HEK293T (cell line): ENCODE measurements around the gene LNX2.

Source experiments
- ARNT ChIP-seq: fragments of 450-650 bp; IDR thresholded peaks from 2 replicates; pipeline ENCODE4 v1.6.1; 2017; ENCODE audit warnings: mild to moderate bottlenecking
- CTBP1 ChIP-seq: fragments of 450-650 bp; IDR thresholded peaks from 2 replicates; pipeline ENCODE4 v1.6.1; 2016; ENCODE audit warnings: borderline replicate concordance
- ELF4 ChIP-seq: fragments of 450-650 bp; IDR thresholded peaks from 2 replicates; pipeline ENCODE4 v1.6.1; 2017; ENCODE audit warnings: antibody characterized with exemption
- FOXK2 ChIP-seq: fragments of 450-650 bp; IDR thresholded peaks from 2 replicates; pipeline ENCODE4 v1.6.1; 2016; ENCODE audit warnings: mild to moderate bottlenecking
- L3MBTL2 ChIP-seq: fragments of 450-650 bp; conservative IDR thresholded peaks from 2 replicates; pipeline ENCODE4 v1.6.1; 2016; ENCODE audit warnings: mild to moderate bottlenecking
- LEF1 ChIP-seq: fragments of 450-650 bp; IDR thresholded peaks from 2 replicates; pipeline ENCODE4 v1.6.1; 2017; ENCODE audit warnings: mild to moderate bottlenecking, borderline replicate concordance
- SP1 ChIP-seq: fragments of 450-650 bp; IDR thresholded peaks from 2 replicates; pipeline ENCODE4 v1.6.1; 2017
- ZNF384 ChIP-seq: fragments of 450-650 bp; IDR thresholded peaks from 2 replicates; pipeline ENCODE4 v1.6.1; 2016

- no peak for TF ChIP-seq SP1
- TF ChIP-seq ARNT, result no peak
- TF ChIP-seq ELF4, result no peak
- TF ChIP-seq ZNF384, result no peak
- TF ChIP-seq CTBP1, result no peak
- no peak for TF ChIP-seq LEF1
- TF ChIP-seq L3MBTL2, result no peak
- no peak for TF ChIP-seq FOXK2
Measured at GRCh38 chr13:27658546-27658945, 38.2 kb upstream of the LNX2 start.
